Measurements from ENCODE around the gene KCNT2.

The KCNT2 gene

DNA sequence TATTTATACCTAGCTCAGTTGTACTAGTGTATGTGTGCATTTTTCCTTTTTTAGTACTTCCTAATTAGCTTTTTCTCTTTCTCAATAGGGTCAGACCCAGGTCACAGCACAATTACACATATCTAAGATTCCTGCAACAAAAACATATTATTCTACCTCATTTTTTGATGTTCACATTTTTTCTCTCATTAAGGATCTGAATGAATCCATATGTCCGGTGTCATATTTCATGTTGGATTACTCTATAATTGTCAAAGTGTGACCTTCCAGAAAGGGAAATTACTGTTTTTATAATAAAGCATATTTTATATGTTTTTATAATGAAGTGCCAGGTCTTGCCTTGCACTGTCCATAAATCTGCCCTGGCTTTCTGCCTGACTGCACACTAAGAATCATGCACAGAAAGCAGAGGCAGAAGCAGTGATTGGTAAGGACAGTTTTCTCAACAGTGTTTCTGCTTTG, 143.7 kb downstream of the KCNT2 start:
- Histone ChIP-seq H3K4me2 (ENCODE audit: low read length) (no peak overlapping the region), H3K36me3 (ENCODE audit: control insufficient read depth, insufficient read depth, low read length) (no peaks in the 10 kb centered on the region), H3K4me3 (ENCODE audit: low read depth, low read length) (no peak overlapping the region), H3K9ac (no peak overlapping the region), H3K27ac (no peak overlapping the region), H2AFZ (no peak overlapping the region), H3K9me3 (ENCODE audit: control insufficient read depth, low read length) (no peaks in the 10 kb centered on the region), H3K4me1 (no peaks in the 10 kb centered on the region), H3K79me2 (no peaks in the 10 kb centered on the region), H3K27me3 (ENCODE audit: control insufficient read depth, insufficient read depth, low read length) (no peaks in the 10 kb centered on the region)
- TF ChIP-seq, protein P1, sequence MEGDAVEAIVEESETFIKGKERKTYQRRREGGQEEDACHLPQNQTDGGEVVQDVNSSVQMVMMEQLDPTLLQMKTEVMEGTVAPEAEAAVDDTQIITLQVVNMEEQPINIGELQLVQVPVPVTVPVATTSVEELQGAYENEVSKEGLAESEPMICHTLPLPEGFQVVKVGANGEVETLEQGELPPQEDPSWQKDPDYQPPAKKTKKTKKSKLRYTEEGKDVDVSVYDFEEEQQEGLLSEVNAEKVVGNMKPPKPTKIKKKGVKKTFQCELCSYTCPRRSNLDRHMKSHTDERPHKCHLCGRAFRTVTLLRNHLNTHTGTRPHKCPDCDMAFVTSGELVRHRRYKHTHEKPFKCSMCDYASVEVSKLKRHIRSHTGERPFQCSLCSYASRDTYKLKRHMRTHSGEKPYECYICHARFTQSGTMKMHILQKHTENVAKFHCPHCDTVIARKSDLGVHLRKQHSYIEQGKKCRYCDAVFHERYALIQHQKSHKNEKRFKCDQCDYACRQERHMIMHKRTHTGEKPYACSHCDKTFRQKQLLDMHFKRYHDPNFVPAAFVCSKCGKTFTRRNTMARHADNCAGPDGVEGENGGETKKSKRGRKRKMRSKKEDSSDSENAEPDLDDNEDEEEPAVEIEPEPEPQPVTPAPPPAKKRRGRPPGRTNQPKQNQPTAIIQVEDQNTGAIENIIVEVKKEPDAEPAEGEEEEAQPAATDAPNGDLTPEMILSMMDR (IDR thresholded peaks at IDR 0.05), result no peak

DNA sequence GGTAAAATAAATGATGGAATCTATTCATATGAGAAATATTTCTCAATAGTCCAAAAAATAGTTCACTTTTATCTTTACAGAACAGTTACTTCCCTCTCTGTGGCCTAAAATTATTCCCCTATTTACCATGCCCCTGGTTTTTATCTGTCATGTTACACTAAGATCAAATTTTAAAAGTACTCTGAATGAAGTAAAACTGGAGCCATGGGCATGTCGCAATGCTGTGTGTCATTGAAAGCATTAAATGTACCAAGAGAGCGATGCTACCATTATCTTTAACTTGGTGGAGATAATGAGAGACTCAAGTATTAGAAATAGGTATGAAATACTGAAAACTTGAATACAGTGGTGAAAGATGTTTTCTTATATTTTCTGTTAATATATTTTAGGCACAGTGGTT, 146.2 kb downstream of the KCNT2 start:
- Histone ChIP-seq H3K27ac (no peak overlapping the region), H3K4me2 (ENCODE audit: low read length) (no peak overlapping the region), H3K9me3 (ENCODE audit: control insufficient read depth, low read length) (no peaks in the 10 kb centered on the region), H3K79me2 (no peaks in the 10 kb centered on the region), H3K27me3 (ENCODE audit: control insufficient read depth, insufficient read depth, low read length) (no peaks in the 10 kb centered on the region), H3K4me3 (ENCODE audit: low read depth, low read length) (no peak overlapping the region), H2AFZ (no peak overlapping the region), H3K9ac (no peak overlapping the region), H3K36me3 (ENCODE audit: control insufficient read depth, insufficient read depth, low read length) (no peaks in the 10 kb centered on the region), H3K4me1 (no peaks in the 10 kb centered on the region)
- TF ChIP-seq, protein P1 (IDR thresholded peaks at IDR 0.05), result no peak

DNA sequence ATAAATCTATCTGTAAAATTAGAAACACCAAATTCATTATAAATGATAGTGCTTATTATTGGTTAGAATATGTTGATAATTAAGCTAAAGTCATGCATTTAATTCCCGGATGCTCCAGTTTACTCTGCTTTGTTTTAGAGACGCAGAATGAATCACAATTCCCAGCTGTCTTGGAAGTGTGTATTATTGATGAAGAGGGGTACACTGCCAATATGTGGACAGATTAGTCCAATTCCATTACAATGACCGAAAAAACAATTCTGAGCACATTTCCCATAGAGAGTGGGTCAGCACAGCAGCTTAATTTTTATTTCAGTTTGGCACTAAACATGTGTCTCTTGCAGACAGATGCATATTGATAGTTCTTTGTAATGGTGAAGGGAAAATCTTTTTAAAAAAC, 146.7 kb downstream of the KCNT2 start:
- Histone ChIP-seq H3K36me3 (ENCODE audit: control insufficient read depth, insufficient read depth, low read length) (no peaks in the 10 kb centered on the region), H3K9ac (no peak overlapping the region), H3K4me1 (no peaks in the 10 kb centered on the region), H2AFZ (no peak overlapping the region), H3K4me3 (ENCODE audit: low read depth, low read length) (no peak overlapping the region), H3K27me3 (ENCODE audit: control insufficient read depth, insufficient read depth, low read length) (no peaks in the 10 kb centered on the region), H3K27ac (no peak overlapping the region), H3K9me3 (ENCODE audit: control insufficient read depth, low read length) (no peaks in the 10 kb centered on the region), H3K4me2 (ENCODE audit: low read length) (no peak overlapping the region), H3K79me2 (no peaks in the 10 kb centered on the region)
- TF ChIP-seq, protein P1 (IDR thresholded peaks at IDR 0.05), result no peak

DNA sequence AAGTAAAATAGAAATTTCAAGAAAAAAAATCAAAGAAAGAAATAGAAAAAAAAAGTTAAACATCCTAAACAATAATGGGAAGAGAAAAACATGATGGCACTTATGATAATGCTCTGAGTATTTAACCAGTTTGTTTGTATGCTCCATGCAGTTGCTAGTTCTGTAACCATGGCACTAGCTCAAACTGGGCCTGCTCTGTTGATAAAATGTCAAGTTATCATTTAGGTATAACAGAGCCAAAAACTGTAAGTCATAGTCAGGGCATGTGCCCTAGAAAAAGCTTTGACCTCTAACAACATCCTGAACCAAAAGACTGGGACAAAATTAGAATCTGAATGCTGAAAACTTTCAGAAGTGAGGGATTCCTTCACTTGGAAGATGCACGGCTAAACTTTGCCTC, 148.9 kb downstream of the KCNT2 start:
- Histone ChIP-seq H3K27ac (no peak overlapping the region), H3K36me3 (ENCODE audit: control insufficient read depth, insufficient read depth, low read length) (no peaks in the 10 kb centered on the region), H3K4me3 (ENCODE audit: low read depth, low read length) (no peak overlapping the region), H3K9me3 (ENCODE audit: control insufficient read depth, low read length) (no peaks in the 10 kb centered on the region), H3K27me3 (ENCODE audit: control insufficient read depth, insufficient read depth, low read length) (no peaks in the 10 kb centered on the region), H3K4me2 (ENCODE audit: low read length) (no peak overlapping the region), H2AFZ (no peak overlapping the region), H3K79me2 (no peaks in the 10 kb centered on the region), H3K9ac (no peak overlapping the region), H3K4me1 (no peaks in the 10 kb centered on the region)
- TF ChIP-seq, protein P1 (IDR thresholded peaks at IDR 0.05), result no peak

DNA sequence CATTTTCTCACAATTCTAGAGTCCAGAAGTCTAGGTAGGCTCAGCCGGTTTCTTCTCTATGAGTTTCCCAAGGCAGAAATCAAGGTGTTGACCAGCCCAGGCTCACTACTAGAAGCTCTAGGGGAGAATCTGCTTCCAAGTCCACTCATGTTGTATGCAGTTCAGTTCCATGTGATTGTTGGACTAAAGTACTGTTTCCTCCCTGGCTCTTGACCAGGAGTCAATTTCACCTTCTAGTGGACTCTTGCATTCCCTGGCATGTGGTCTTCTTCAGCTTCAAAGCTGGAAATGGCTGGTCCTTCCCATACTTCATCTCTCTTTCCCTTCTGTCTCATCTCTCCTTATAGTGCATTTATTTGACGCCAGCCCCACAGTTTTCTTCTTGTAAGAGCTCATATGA, 153.4 kb downstream of the KCNT2 start:
- Histone ChIP-seq H3K9ac (no peak overlapping the region), H3K27ac (no peak overlapping the region)

More for the DNA sequence above, 153.4 kb downstream of the KCNT2 start:
- Histone ChIP-seq H2AFZ (no peak overlapping the region), H3K27me3 (ENCODE audit: control insufficient read depth, insufficient read depth, low read length) (no peaks in the 10 kb centered on the region), H3K4me2 (ENCODE audit: low read length) (no peak overlapping the region), H3K4me3 (ENCODE audit: low read depth, low read length) (no peak overlapping the region), H3K9me3 (ENCODE audit: control insufficient read depth, low read length) (no peaks in the 10 kb centered on the region), H3K79me2 (no peaks in the 10 kb centered on the region), H3K4me1 (no peaks in the 10 kb centered on the region), H3K36me3 (ENCODE audit: control insufficient read depth, insufficient read depth, low read length) (no peaks in the 10 kb centered on the region)
- TF ChIP-seq, protein P1 (IDR thresholded peaks at IDR 0.05), result no peak

Measured in parathyroid adenoma (tissue), 2 donors.